HT1080 (cell line): Measurements from ENCODE around the gene FBXO24. TPM values are rescaled to one million over a fixed set of nuclear protein-coding genes. Genes with fewer than 3 reads are reported as not detected.

Experiments
- DNase-seq: peaks from one replicate; pipeline ENCODE4 v3.0.0-alpha.2; 2015; ENCODE audit warnings: low read depth
- total RNA-seq: library from RNA; depleted of rRNA; stranded (reverse); fragments of >200 nt; shearing (Covaris generic); gene quantifications from 2 replicates; pipeline ENCODE4 v1.2.3, GENCODE V29; 2014

The FBXO24 gene
- total RNA-seq, 1 experiment from 2014 or later = not detected

- DNase-seq = peak; percentile 54
These were observed 28.3 kb downstream of the FBXO24 start for GRCh38 chr7:100614308-100614861.

- no peak for DNase-seq
These were observed 34.1 kb downstream of the FBXO24 start for GRCh38 chr7:100620239-100620638.

GRCh38 chr7:100620804-100621203, 34.7 kb downstream of the FBXO24 start:
- DNase-seq = no peak

GRCh38 chr7:100621554-100621953, 35.4 kb downstream of the FBXO24 start:
- DNase-seq = no peak

GRCh38 chr7:100623951-100624824, 38.1 kb downstream of the FBXO24 start:
- DNase-seq = no peak

DNA sequence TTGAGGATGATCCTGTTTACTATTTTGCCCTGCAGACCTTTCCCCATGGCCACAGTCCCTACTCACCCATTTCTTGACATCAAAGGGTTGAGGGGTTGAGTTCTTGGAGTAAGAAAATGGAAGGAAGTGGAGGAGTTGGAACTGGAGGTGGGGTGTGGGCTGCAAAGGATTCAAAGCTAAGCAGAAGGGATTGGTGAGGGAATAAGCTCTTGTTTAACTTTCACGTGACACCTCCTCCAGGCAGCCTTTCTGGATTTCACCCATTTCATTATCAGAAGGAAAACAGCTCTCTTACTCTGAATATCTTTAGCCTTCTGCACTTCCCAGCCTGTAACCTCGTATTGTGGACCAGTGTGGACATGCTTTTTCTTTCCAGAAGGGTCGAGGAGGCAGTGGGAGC, 39.9 kb downstream of the FBXO24 start:
- no peak for DNase-seq

GRCh38 chr7:100626530-100627237, 40.6 kb downstream of the FBXO24 start:
- no peak for DNase-seq

- DNase-seq = no peak
These were observed 41.1 kb downstream of the FBXO24 start for GRCh38 chr7:100627238-100627549.

- peak; percentile 18 for DNase-seq
These were observed 43.1 kb downstream of the FBXO24 start for GRCh38 chr7:100629117-100629716.

DNA sequence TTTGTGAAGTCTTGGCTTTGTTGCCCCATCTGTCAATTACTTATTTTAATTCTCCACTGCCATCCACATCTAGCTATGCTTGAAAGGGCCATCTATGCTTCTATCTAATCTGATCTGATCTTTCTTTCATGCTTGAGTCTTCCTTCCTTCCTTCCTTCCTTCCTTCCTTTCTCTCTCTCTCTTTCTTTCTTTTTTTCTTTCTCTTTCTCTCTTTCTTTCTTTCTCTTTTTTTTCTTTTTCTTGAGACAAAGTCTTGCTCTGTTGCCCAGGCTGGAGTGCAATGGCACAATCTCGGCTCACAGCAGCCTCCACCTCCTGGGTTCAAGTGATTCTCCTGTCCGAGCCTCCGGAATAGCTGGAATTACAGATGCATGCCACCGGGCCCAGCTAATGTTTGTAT, 43.9 kb downstream of the FBXO24 start:
- DNase-seq = no peak

DNA sequence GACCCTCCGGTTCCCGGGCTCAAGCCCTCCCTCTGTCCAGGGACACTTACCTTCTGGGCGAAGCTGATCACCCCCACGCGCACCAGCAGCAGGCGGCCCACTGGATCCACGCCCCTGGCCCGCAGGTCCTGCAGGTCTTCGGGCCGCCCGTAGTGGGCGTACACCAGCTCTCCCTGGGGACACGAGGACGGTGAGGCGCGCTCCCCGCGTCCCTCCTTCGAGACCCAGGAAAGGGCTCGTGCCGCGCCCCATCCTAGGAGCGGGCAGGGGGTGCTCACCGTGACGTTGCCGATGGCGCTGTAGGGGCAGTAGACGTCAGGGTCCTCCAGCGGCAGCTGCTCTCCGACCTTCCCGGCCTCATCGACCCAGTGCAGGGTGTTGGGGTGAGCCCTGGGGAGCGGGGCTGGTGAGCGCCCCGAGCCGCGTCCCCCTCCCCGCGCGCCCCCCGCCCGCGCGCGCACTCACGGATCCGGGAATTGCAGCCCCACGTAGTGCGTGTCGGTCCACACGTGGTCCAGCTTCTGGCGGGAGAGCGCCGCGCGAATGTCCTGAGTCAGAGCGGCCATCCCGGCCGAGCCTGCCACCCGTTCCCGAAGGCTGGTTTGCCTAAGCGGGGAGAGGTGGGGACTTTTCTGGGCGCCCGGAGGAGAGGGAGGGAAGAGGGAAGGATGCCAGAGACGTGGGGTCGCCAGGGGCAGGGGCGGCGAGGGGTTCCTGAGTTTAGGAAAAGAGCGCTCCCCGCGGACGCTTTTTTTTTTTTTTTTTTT, 47.0 kb downstream of the FBXO24 start:
- no peak for DNase-seq

GRCh38 chr7:100639995-100640516, 53.9 kb downstream of the FBXO24 start:
- DNase-seq = no peak

DNA sequence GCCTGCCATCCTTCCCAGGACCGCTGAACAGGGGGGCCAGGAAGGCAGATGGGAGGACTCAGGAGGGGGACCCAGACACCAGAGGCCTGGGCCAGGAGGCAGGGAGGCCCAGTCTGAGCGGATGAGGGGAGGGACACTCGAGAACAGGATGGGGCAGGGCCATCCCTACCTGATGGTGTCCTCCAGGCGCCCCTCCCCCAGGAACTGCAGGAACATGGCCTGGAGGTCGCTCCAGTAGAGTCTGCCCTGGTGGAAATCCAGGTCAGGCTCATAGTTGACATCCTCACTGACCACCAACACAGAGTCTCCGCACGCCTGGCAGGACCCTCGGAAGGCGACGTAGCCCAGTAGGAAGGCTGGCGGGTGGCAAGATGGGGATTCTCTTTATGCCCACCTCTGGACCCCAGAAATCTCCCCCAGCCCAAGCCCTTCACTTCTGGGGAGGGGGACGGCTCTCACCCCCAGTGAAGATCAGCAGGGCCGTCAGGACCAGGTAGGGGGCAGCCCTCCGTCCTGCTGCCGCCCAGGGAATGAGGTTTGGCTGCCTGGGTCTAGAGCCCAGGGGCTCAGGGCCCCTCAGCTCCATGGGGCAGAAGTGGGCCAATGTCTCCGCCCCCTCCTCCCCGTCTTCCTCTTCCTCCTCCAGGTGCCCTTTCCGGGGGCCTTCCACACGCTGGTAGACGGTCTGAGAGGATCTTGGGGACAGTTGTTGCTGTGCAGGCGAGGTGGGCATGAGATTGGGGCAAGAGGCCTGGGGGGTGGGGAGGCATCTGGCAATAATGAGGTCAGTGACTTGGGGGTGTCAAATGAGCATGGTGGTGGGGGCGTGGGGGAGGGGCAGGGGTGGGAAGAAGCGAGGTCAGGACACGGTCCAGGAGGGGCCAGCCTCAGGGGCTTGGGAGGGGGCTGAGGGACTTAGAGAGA, 54.7 kb downstream of the FBXO24 start:
- DNase-seq = no peak

GRCh38 chr7:100641463-100641859, 55.3 kb downstream of the FBXO24 start, which contains the start of gene TFR2:
Gene TFR2, minus strand, starts transcription at chr7:100641552. Its CDS starts 43 bp downstream, at chr7:100641509.
- DNase-seq = no peak

DNA sequence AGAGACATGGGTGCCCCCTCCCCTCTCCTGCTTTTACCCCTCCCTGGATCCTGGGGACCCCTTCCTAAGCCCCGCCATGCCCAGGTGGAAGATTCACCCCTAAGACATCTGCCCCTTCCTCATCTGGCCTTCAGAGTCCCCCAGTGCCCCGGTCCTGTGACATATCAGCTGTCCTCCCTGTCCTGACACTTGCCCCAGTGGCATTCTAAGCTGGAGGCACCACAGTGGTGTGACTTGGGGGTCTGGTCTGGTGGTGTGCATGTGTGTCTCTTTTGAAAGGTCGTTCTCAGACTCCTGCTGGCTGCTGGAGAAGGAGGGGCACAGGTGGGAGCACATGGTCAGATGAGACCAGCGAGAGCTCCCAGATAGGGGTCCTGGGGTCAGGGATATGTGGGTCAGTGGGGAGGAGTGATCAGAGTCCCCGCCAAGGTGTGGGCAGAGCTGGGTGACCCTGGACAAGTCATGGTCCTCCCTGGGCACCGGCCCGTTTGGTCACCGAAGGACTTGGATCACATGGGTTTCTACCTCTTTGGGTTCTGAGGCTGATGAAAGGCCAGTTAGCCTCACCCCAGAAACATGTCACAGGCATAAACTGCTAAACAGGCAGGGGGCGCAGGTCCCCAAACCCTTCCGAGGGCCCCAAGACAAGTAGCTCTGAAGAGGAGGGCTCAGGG, 55.9 kb downstream of the FBXO24 start:
- DNase-seq = no peak

DNA sequence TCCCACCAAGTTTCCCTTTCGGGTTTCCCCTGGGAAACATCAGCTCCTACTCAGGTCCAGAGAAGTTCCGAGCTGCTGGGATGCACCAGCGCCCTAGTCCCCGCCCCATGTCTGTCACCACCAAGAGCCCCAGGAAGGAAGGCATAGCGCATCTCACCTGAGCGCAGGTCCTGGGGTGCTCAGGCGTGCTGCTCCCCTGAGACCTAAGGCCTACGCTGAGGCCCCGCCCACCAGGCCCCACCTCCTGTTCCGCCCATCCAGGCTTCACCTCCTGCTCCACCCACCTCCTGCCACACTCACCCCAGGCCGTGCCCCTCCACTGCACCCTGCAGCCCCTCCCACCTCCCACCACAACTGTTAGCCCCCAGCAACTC, 56.4 kb downstream of the FBXO24 start:
- no peak for DNase-seq

DNA sequence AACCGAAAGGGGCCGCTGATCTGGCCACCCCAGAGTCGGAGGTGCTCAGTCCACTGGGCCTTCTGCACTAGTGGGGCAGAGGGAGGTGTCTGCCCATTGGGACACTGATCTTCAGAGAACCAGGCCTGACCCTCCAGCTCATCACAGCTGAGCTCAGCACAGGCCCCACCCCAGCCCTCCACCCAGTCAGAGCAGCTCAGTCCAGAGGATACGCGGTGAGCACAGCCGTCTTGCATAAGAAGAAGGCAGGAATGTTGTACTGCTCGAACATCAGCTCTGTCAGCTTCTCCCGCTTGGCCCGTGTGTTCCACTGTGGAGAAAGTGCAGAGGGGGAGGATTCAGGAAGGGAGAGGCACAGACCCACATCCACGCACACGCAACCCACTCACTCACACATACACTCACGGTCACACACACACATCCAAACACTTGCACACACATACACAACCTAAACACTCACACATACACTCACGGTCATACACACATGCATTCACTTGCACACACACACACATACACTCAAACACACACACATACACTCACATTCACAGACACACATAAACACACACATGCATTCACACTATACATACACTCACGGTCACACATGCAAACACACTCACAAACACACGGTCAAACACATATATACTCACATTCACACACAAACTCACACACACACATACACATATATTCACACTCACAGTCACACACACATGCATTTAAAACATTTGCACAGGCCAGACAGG, 63.9 kb downstream of the FBXO24 start:
- no peak for DNase-seq
